HG02610 (cell line): ENCODE measurements around the gene KRTAP10-4.

Experiments used
- ATAC-seq: cut with Tn5 transposase; IDR thresholded peaks from one replicate; pipeline ENCODE4 v1.9.1; 2021; ENCODE audit warnings: mild to moderate bottlenecking, moderate library complexity; ENCODE audit not compliant: unreplicated experiment

Gene KRTAP10-4

DNA sequence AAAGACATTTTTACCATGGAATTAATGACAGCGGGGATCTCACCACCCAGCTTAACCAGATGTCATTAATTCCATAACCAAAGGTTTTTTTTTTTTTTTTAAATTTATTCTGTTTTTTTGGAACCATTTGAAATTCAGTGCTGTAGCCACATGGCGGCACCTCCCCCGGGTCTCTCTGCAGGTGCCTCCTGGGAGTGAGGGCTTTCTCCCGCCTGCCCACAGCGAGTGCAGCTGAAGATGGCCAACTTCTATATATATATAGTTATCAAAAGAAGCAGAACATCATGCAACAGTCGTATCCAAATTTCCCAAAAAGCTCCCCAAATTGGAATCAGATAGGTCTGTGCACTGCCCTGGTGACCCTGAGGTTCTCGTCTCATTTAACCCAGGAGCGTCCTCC lies 41.9 kb downstream of the KRTAP10-4 start:
- ATAC-seq: no peak

DNA sequence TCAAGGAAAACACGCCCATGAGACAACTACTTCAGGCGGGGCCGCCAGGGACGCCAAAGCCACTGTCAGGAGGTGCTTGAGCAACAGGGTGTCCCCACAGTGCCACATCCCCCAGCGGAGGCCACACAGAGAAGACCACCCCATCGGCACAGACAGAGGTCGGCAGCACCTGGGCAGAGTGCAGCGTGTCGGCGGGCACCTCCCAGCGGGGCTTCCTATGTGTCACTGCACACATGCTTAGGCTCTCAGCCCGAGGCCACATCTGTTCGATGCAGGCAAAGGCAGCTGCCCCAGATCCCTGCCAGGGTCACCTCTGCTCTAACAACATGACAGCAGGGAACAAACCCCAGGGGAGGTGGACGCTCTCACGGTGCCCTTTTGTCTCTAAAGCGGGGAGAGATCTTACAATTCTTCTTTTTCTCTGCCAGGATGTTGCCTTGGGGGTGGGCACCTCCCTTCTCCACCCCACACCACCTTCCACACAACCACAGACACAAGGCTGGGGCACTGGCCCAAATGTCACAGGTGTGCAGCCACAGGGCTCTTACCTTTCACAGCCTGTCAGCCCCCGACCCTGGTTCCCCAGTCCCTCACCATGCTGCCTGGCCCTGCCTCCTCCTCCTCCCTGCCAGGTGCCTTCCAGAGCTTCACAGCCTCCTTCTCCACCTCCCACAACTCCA lies 42.5 kb downstream of the KRTAP10-4 start:
- ATAC-seq: no peak

GRCh38 chr21:44616591-44616926 lies 43.0 kb downstream of the KRTAP10-4 start:
- ATAC-seq: no peak

- no peak for ATAC-seq
Measured at GRCh38 chr21:44617071-44617501, 43.6 kb downstream of the KRTAP10-4 start.

- no peak for ATAC-seq
Measured at GRCh38 chr21:44618504-44618903, 45.0 kb downstream of the KRTAP10-4 start.

DNA sequence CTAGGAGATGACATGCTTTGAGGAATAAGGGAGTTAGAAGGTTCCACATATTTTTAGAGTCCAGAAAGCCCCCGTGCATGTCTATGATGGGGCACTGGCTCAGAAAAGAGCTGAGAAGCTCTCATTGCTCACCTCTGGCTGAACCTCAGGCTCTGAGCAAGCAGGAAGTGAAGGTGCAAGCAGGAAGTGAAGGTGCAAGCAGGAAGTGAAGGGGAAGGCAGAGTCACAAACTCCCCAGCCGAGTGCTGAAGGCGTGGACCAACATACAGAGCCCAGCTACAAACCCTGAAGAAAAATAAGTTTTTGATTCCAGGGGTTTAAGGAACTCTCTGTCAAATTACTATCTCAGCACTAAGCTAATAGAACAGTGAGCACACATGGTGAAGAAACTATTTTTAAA lies 45.4 kb downstream of the KRTAP10-4 start:
- ATAC-seq: no peak

GRCh38 chr21:44619886-44620285 lies 46.4 kb downstream of the KRTAP10-4 start:
- ATAC-seq: no peak

GRCh38 chr21:44623575-44623974 lies 50.0 kb downstream of the KRTAP10-4 start:
- ATAC-seq: no peak
